Neural cell (in vitro differentiated cells): ENCODE results near the gene SENP5. TPM values are rescaled to one million over a fixed set of nuclear protein-coding genes. Genes with fewer than 3 reads are reported as not detected.

Source experiments
- H2AFZ ChIP-seq: fragments of 200-600, 300-800 bp; sonication (generic), shearing (Covaris generic); 2 replicates; pipeline ENCODE4 v1.6.0; 2014; ENCODE audit warnings: low read depth, mild to moderate bottlenecking, antibody characterized with exemption, low read length, moderate library complexity
- H3F3A ChIP-seq: fragments of 200-600 bp; shearing (Covaris generic); 2 replicates; pipeline ENCODE4 v1.6.1; 2016; ENCODE audit warnings: mild to moderate bottlenecking, moderate library complexity, mixed read lengths, antibody characterized with exemption, low read length; ENCODE audit not compliant: insufficient read depth, poor library complexity, severe bottlenecking
- H3K27ac ChIP-seq: fragments of 200-600, 300-800 bp; sonication (generic), shearing (Covaris generic); 2 replicates; pipeline ENCODE4 v1.5.1; 2014; ENCODE audit warnings: mild to moderate bottlenecking, low read length, moderate library complexity
- H3K27me3 ChIP-seq: fragments of 300-800, 200-600 bp; sonication (generic), shearing (Covaris generic); 2 replicates; pipeline ENCODE4 v1.6.0; 2014; ENCODE audit warnings: mild to moderate bottlenecking, low read depth, low read length, moderate library complexity; ENCODE audit not compliant: insufficient read depth
- H3K36me3 ChIP-seq: fragments of 300-800, 200-600 bp; sonication (generic), shearing (Covaris generic); 2 replicates; pipeline ENCODE4 v1.5.1; 2014; ENCODE audit warnings: mild to moderate bottlenecking, antibody characterized with exemption, low read length, moderate library complexity; ENCODE audit not compliant: insufficient read depth
- H3K4me2 ChIP-seq: fragments of 300-800, 200-600 bp; sonication (generic), shearing (Covaris generic); 2 replicates; pipeline ENCODE4 v1.6.0; 2014; ENCODE audit warnings: mild to moderate bottlenecking, low read length
- H3K4me3 ChIP-seq: fragments of 300-800, 200-600 bp; sonication (generic), shearing (Covaris generic); 2 replicates; pipeline ENCODE4 v1.5.1; 2014; ENCODE audit warnings: mild to moderate bottlenecking, low read length, moderate library complexity
- H3K79me2 ChIP-seq: fragments of 200-600 bp; shearing (Covaris generic); replicated peaks from 2 replicates; pipeline ENCODE4 v1.6.0; 2014; ENCODE audit warnings: mild to moderate bottlenecking, low read length, moderate library complexity; ENCODE audit not compliant: insufficient read depth
- H3K9ac ChIP-seq: fragments of 300-800, 200-600 bp; sonication (generic), shearing (Covaris generic); 2 replicates; pipeline ENCODE4 v1.6.1; 2016; ENCODE audit warnings: mild to moderate bottlenecking, low read length, mixed read lengths
- H3K9me2 ChIP-seq: fragments of 200-600 bp; shearing (Covaris generic); 2 replicates; pipeline ENCODE4 v1.6.1; 2016; ENCODE audit warnings: mild to moderate bottlenecking, low read length, mixed read lengths; ENCODE audit not compliant: insufficient read depth
- H3K9me3 ChIP-seq: fragments of 200-600, 300-800 bp; sonication (generic), shearing (Covaris generic); 2 replicates; pipeline ENCODE4 v1.6.1; 2016; ENCODE audit warnings: mild to moderate bottlenecking, mixed run types, low read length, moderate library complexity, mixed read lengths
- H4K20me1 ChIP-seq: fragments of 200-600 bp; shearing (Covaris generic); 2 replicates; pipeline ENCODE4 v1.6.1; 2016; ENCODE audit warnings: mild to moderate bottlenecking, mixed run types; ENCODE audit not compliant: insufficient read depth
- CTCF ChIP-seq: fragments of 450-650 bp; IDR thresholded peaks from 2 replicates; pipeline ENCODE4 v1.5.1; 2014; ENCODE audit warnings: antibody characterized with exemption, mild to moderate bottlenecking, moderate library complexity; ENCODE audit not compliant: poor library complexity, severe bottlenecking
- EP300 ChIP-seq: fragments of 450-650 bp; conservative IDR thresholded peaks from 2 replicates; pipeline ENCODE4 v1.6.1; 2014; ENCODE audit warnings: antibody characterized with exemption, mild to moderate bottlenecking, moderate library complexity; ENCODE audit not compliant: poor library complexity, severe bottlenecking
- EZH2 ChIP-seq: fragments of 200-600, 300-800 bp; shearing (Covaris generic), sonication (generic); IDR thresholded peaks from 2 replicates; pipeline ENCODE4 v1.6.1; 2014; ENCODE audit warnings: antibody characterized with exemption, low read length, borderline replicate concordance, mild to moderate bottlenecking; ENCODE audit not compliant: insufficient read depth, poor library complexity, severe bottlenecking
- MXI1 ChIP-seq: fragments of 450-650 bp; conservative IDR thresholded peaks from 2 replicates; pipeline ENCODE4 v1.6.1; 2014; ENCODE audit warnings: antibody characterized with exemption, mild to moderate bottlenecking; ENCODE audit not compliant: poor library complexity, severe bottlenecking
- POLR2AphosphoS5 ChIP-seq: IDR thresholded peaks from 2 replicates; pipeline ENCODE4 v1.6.1; 2012
- RAD21 ChIP-seq: fragments of 450-650 bp; conservative IDR thresholded peaks from 2 replicates; pipeline ENCODE4 v1.6.1; 2014; ENCODE audit warnings: antibody characterized with exemption, mild to moderate bottlenecking, moderate library complexity
- SMC3 ChIP-seq: fragments of 450-650 bp; conservative IDR thresholded peaks from 2 replicates; pipeline ENCODE4 v1.6.1; 2014; ENCODE audit warnings: antibody characterized with exemption, mild to moderate bottlenecking, moderate library complexity; ENCODE audit not compliant: poor library complexity
- TAF1 ChIP-seq: IDR thresholded peaks from 2 replicates; pipeline ENCODE4 v1.6.1; 2012; ENCODE audit warnings: low read depth
- polyA plus RNA-seq: library from polyadenylated mRNA; depleted of rRNA; stranded (reverse); fragments of >200 nt; gene quantifications from 2 replicates; pipeline ENCODE4 v1.2.3, GENCODE V29; 2014
- TF ChIP-seq, protein P1 (sequence below): IDR thresholded peaks from 2 replicates; pipeline ENCODE4 v1.6.1; 2012; ENCODE audit warnings: borderline replicate concordance

SENP5 gene
- polyA plus RNA-seq, 1 donor from 2014 or later = 27.3 TPM

- Histone ChIP-seq H3K27ac (no peak overlapping the region), H3K9me2 (no peaks in the 10 kb centered on the region), H3K4me2 (no peak overlapping the region), H4K20me1 (no peaks in the 10 kb centered on the region), H3K27me3 (no peaks in the 10 kb centered on the region), H3K36me3 (no peaks in the 10 kb centered on the region), H3K4me3 (no peak overlapping the region), H3K9me3 (no peaks in the 10 kb centered on the region), H3K79me2 (peaks cover 36% of the 10 kb centered on the region), H3F3A (no peaks in the 10 kb centered on the region), H3K9ac (no peak overlapping the region), H2AFZ (no peak overlapping the region)
- TF ChIP-seq TAF1 (no peak), EZH2 (no peak), SMC3 (no peak), POLR2AphosphoS5 (no peak), MXI1 (no peak)
These were observed 15.6 kb downstream of the SENP5 start for GRCh38 chr3:196883361-196883760.

DNA sequence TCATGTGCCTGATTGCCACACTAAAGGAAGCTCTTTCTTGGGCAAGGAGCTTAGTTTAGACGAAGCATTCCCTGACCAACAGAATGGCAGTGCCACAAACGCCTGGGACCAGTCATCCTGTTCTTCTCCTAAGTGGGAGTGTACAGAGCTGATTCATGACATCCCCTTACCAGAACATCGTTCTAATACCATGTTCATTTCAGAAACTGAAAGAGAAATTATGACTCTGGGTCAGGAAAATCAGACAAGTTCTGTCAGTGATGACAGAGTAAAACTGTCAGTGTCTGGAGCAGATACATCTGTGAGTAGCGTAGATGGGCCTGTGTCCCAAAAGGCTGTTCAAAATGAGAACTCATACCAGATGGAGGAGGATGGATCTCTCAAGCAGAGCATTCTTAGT lies 18.4 kb downstream of the SENP5 start:
- H3K4me3 ChIP-seq = no peak overlapping the region
- H3K27me3 ChIP-seq = no peaks in the 10 kb centered on the region
- H3K36me3 ChIP-seq = no peaks in the 10 kb centered on the region
- peaks cover 24% of the 10 kb centered on the region for H3K79me2 ChIP-seq
- no peaks in the 10 kb centered on the region for H3K9me2 ChIP-seq
- H3F3A ChIP-seq = no peaks in the 10 kb centered on the region
- no peaks in the 10 kb centered on the region for H4K20me1 ChIP-seq
- no peak overlapping the region for H3K4me2 ChIP-seq
- no peak overlapping the region for H3K9ac ChIP-seq
- H3K27ac ChIP-seq = no peak overlapping the region
- no peak for TF ChIP-seq MXI1
- TF ChIP-seq EZH2 = no peak
- TF ChIP-seq EP300 = no peak
- no peak for TF ChIP-seq POLR2AphosphoS5
- TF ChIP-seq RAD21 = no peak
- TF ChIP-seq CTCF = no peak
- no peaks in the 10 kb centered on the region for H3K9me3 ChIP-seq
- H2AFZ ChIP-seq = no peak overlapping the region

GRCh38 chr3:196889844-196890708 lies 22.4 kb downstream of the SENP5 start:
- Histone ChIP-seq H3F3A (no peaks in the 10 kb centered on the region), H3K9me2 (no peaks in the 10 kb centered on the region), H4K20me1 (no peaks in the 10 kb centered on the region), H3K79me2 (peaks cover 21% of the 10 kb centered on the region), H3K4me3 (no peak overlapping the region), H3K36me3 (no peaks in the 10 kb centered on the region), H3K27ac (no peak overlapping the region), H3K4me2 (no peak overlapping the region), H3K9me3 (no peaks in the 10 kb centered on the region), H3K27me3 (no peaks in the 10 kb centered on the region), H2AFZ (no peak overlapping the region), H3K9ac (no peak overlapping the region)
- no peak for TF ChIP-seq EP300
- no peak for TF ChIP-seq EZH2
- no peak for TF ChIP-seq CTCF
- no peak for TF ChIP-seq SMC3
- TF ChIP-seq MXI1 = no peak
- TF ChIP-seq TAF1 = no peak
- TF ChIP-seq, protein P1, sequence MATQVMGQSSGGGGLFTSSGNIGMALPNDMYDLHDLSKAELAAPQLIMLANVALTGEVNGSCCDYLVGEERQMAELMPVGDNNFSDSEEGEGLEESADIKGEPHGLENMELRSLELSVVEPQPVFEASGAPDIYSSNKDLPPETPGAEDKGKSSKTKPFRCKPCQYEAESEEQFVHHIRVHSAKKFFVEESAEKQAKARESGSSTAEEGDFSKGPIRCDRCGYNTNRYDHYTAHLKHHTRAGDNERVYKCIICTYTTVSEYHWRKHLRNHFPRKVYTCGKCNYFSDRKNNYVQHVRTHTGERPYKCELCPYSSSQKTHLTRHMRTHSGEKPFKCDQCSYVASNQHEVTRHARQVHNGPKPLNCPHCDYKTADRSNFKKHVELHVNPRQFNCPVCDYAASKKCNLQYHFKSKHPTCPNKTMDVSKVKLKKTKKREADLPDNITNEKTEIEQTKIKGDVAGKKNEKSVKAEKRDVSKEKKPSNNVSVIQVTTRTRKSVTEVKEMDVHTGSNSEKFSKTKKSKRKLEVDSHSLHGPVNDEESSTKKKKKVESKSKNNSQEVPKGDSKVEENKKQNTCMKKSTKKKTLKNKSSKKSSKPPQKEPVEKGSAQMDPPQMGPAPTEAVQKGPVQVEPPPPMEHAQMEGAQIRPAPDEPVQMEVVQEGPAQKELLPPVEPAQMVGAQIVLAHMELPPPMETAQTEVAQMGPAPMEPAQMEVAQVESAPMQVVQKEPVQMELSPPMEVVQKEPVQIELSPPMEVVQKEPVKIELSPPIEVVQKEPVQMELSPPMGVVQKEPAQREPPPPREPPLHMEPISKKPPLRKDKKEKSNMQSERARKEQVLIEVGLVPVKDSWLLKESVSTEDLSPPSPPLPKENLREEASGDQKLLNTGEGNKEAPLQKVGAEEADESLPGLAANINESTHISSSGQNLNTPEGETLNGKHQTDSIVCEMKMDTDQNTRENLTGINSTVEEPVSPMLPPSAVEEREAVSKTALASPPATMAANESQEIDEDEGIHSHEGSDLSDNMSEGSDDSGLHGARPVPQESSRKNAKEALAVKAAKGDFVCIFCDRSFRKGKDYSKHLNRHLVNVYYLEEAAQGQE = no peak
- no peak for TF ChIP-seq RAD21
- no peak for TF ChIP-seq POLR2AphosphoS5
